Fibroblast of lung (primary cell): Measurements from ENCODE around the gene ZNF624.

Experiments used
- EZH2 ChIP-seq: IDR thresholded peaks from 2 replicates; pipeline ENCODE4 v1.5.1; 2012; ENCODE audit warnings: low read length, control low read depth, mild to moderate bottlenecking; ENCODE audit errors: missing control alignments
- TF ChIP-seq, protein P1 (sequence below), 2 donors: IDR thresholded peaks in 1 of 2; conservative IDR thresholded peaks in 1 of 2; 1 replicate in 1 of 2; 2 replicates in 1 of 2; pipeline ENCODE4 v1.5.1; 2011 to 2012; ENCODE audit warnings: low read length in 2 of 2, control low read depth in 1 of 2, inconsistent platforms in 1 of 2, low read depth in 1 of 2, mild to moderate bottlenecking in 1 of 2

DNA sequence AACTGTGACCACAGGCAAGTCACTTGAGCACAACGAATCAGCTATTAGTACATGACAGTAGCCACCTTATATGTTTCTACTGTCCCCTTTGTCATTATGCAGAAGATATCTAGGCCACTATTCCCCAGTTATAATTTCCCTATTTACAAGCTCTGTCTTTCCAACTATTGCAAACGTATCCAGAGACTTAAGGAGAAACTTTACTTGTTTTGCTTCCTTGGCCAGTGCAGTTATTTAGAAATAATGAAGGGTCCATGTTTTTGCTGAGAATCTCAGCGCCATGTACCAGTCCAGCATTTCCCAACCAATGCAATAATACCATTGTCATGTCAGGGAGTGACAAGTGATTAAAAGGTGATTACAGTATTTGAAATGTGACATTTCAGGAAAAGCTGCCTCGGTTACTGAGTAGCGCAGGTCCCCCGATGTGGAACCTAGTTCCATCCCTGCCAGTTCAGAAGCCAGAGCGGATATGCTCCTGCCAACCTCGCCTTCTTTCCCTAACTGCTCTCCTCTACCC lies 743 bp downstream of the ZNF624 start:
- no peak for TF ChIP-seq EZH2
- TF ChIP-seq, protein P1, sequence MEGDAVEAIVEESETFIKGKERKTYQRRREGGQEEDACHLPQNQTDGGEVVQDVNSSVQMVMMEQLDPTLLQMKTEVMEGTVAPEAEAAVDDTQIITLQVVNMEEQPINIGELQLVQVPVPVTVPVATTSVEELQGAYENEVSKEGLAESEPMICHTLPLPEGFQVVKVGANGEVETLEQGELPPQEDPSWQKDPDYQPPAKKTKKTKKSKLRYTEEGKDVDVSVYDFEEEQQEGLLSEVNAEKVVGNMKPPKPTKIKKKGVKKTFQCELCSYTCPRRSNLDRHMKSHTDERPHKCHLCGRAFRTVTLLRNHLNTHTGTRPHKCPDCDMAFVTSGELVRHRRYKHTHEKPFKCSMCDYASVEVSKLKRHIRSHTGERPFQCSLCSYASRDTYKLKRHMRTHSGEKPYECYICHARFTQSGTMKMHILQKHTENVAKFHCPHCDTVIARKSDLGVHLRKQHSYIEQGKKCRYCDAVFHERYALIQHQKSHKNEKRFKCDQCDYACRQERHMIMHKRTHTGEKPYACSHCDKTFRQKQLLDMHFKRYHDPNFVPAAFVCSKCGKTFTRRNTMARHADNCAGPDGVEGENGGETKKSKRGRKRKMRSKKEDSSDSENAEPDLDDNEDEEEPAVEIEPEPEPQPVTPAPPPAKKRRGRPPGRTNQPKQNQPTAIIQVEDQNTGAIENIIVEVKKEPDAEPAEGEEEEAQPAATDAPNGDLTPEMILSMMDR (conservative IDR thresholded peaks at IDR 0.05 in 1 of 2, IDR thresholded peaks at IDR 0.05 in 1 of 2; ENCODE audit: low read depth in 1 of 2, low read length in 2 of 2): no peak
